Body of pancreas (tissue), 4 donors: ENCODE measurements around the gene MEG3.

Source experiments
- CTCF ChIP-seq, 7 experiments: fragments of 450-650 bp in 4 of 7; fragments of 200-600 bp in 3 of 7; sonication (generic) in 3 of 7; IDR thresholded peaks; one replicate each; pipeline ENCODE4 v1.5.1; 2016 to 2019; ENCODE audit warnings: antibody characterized with exemption in 7 of 7
- POLR2A ChIP-seq, 3 donors: fragments of 450-650 bp; IDR thresholded peaks; one replicate each; pipeline ENCODE4 v1.6.1; 2016; ENCODE audit warnings: antibody characterized with exemption in 3 of 3, mild to moderate bottlenecking in 2 of 3

GRCh38 chr14:100804558-100805309 lies 21.2 kb upstream of the MEG3 start:
- TF ChIP-seq CTCF (IDR thresholded peaks at IDR 0.05) (no peak), POLR2A (IDR thresholded peaks at IDR 0.05) (no peak)
